Measurements from ENCODE around the gene AUH.

DNA sequence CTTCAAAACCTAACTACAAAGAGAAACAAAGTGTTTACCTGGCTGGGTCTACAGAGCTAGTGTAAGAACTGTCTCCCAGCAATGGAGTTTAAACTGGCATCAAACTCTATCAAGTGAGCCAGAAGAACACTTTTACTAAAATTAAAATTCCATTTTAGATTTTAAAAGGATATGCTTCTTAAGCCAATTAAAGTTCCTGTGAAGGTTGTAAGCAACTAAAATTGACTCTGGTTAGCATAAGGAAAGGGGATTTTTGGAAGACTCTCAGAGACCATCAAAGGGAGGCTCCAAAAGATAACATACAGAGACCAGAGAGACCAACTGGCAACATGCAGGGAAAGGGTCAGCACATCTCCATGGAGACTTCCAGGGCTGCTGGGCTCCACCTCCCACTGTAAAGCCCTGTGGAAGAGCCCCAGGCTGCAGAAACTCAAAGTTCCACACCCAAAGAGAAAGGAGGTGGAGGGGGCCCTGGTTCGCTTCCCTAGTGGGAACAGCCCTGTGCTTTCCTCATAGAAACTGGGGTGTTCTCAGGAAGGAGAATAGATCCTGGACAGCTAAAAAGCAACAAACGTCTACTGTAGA lies 91.7 kb downstream of the AUH start:
- TF ChIP-seq, protein P1, sequence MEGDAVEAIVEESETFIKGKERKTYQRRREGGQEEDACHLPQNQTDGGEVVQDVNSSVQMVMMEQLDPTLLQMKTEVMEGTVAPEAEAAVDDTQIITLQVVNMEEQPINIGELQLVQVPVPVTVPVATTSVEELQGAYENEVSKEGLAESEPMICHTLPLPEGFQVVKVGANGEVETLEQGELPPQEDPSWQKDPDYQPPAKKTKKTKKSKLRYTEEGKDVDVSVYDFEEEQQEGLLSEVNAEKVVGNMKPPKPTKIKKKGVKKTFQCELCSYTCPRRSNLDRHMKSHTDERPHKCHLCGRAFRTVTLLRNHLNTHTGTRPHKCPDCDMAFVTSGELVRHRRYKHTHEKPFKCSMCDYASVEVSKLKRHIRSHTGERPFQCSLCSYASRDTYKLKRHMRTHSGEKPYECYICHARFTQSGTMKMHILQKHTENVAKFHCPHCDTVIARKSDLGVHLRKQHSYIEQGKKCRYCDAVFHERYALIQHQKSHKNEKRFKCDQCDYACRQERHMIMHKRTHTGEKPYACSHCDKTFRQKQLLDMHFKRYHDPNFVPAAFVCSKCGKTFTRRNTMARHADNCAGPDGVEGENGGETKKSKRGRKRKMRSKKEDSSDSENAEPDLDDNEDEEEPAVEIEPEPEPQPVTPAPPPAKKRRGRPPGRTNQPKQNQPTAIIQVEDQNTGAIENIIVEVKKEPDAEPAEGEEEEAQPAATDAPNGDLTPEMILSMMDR (IDR thresholded peaks at IDR 0.05; ENCODE audit: insufficient read depth, low read length), result no peak
- TF ChIP-seq, protein P2, sequence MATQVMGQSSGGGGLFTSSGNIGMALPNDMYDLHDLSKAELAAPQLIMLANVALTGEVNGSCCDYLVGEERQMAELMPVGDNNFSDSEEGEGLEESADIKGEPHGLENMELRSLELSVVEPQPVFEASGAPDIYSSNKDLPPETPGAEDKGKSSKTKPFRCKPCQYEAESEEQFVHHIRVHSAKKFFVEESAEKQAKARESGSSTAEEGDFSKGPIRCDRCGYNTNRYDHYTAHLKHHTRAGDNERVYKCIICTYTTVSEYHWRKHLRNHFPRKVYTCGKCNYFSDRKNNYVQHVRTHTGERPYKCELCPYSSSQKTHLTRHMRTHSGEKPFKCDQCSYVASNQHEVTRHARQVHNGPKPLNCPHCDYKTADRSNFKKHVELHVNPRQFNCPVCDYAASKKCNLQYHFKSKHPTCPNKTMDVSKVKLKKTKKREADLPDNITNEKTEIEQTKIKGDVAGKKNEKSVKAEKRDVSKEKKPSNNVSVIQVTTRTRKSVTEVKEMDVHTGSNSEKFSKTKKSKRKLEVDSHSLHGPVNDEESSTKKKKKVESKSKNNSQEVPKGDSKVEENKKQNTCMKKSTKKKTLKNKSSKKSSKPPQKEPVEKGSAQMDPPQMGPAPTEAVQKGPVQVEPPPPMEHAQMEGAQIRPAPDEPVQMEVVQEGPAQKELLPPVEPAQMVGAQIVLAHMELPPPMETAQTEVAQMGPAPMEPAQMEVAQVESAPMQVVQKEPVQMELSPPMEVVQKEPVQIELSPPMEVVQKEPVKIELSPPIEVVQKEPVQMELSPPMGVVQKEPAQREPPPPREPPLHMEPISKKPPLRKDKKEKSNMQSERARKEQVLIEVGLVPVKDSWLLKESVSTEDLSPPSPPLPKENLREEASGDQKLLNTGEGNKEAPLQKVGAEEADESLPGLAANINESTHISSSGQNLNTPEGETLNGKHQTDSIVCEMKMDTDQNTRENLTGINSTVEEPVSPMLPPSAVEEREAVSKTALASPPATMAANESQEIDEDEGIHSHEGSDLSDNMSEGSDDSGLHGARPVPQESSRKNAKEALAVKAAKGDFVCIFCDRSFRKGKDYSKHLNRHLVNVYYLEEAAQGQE (IDR thresholded peaks at IDR 0.05; ENCODE audit: insufficient replicate concordance, low read depth), result no peak
- TF ChIP-seq POLR2AphosphoS5 (IDR thresholded peaks at IDR 0.05; ENCODE audit: low read depth) (no peak), GABPA (IDR thresholded peaks at IDR 0.05; ENCODE audit: low read depth) (no peak), SPI1 (IDR thresholded peaks at IDR 0.05; ENCODE audit: borderline replicate concordance, low read depth) (no peak)
